GM21381 (cell line): ENCODE data around the gene TMEM150C.

Experiments used
- ATAC-seq: cut with Tn5 transposase; IDR thresholded peaks from one replicate; pipeline ENCODE4 v1.9.1; 2021; ENCODE audit warnings: mild to moderate bottlenecking, moderate library complexity; ENCODE audit not compliant: unreplicated experiment

The TMEM150C gene

DNA sequence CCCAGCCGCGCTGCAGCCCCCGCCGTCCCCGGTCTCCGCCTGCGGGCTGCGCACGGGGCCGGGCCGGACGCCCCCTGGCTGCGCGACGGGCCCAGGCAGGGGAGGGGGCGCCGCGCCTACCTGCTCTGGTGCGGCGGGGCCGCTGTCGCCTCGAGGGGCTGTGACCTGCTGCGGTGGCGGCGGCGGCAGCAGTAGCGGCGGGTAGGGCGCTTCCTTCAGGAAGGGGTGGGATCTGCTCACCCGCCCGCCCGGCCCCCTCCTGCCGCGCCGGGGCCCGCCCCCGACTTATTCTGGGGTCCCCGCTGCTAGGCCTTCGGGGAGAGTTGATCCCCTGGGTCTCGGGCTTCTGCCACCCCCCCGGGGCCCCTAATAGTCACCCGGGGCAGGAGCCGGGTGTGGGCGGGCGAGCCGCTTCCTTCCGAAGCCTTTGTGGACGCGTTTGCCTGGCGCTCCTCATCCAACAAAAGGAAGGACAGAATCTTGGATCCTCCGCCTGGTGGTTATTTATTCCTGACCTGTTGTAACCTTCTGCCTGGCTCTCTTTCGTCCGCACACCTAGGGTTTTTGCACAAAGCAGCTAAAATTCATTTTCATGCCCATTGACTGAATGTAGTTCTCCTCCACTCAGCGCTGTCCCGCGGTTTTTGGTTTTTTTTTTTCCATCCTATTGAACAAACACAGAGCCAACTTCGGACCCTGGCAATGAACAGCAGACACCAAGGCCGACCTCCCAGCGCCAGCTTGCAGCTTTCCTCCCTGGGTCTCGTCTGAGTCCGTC lies at the start of gene TMEM150C:
TSS of gene TMEM150C (minus strand) at position 203 of the 778 bp plus-strand sequence. CDS start 57,331 bp downstream, outside the sequence.
- ATAC-seq, result no peak

DNA sequence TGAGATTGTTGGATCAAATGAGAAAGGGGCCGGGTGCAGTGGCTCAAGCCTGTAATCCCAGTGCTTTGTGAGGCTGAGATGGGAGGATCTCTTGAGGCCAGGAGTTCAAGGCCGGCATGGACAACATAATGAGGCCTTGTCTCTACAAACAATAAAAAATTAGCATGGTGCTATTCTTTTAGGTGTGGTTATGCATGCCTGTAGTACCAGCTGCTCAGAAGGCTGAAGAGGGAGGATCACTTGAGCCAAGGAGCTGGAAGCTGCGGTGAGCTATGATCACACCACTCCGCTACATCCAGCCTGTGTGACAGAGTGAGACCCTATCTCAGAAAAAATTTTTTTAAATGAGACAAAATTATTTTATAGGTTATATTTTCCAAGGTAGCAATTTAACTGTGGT lies 49.7 kb upstream of the TMEM150C start:
- ATAC-seq, result no peak

DNA sequence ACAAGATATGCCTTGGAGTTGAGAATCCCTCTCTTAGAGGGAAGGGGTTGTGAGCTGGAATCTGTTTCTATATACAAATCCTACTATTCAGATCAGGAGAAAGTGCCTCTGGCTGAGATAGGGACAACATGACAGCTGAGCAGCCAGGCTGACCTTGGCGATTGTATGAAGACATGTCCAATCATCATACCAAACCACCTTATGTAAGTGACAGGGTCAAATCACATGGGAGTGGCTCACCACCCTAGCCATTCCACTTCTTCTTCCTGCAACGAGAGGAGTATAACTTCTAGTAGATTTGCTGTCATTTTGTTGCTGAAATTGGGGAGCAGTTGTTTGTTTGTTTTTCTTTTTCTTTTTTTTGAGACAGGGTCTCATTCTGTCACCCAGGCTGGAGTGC lies 48.3 kb upstream of the TMEM150C start:
- ATAC-seq, result no peak

DNA sequence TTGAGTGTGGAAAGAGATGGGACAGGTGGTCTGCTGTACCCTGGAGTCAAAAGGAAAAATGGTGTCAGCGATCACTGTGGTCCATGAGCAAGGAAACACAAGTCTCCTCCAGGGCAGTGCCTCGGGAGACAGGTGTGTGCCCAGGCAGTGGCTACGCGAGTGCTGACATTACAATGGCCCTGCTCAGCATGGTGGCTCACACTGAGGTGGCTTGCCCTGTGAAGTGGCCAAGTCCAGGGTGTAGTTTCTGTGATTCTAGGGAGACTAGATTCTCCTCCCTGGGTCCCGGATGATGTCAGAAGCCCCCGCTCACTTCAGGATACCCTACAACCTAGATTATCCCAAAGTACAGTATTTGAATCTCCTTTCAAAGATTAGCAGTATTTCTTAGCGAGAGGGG lies 44.8 kb upstream of the TMEM150C start:
- ATAC-seq, result no peak

DNA sequence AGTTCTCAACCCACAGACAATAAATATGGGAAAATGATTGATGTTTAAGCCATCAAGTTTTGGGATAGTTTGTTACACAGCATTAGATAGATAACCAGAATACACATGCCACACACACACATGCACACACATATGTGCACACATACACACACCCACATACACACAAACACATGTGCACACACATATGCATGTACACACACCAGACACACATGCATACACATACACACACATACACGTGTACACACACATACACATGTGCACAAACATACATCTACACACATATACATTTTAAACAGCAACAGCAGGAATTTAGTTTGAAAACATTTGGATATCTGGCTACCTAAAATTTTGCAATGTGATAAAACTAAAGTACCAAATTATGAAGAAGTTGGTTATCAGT lies 42.7 kb upstream of the TMEM150C start:
- ATAC-seq, result no peak

DNA sequence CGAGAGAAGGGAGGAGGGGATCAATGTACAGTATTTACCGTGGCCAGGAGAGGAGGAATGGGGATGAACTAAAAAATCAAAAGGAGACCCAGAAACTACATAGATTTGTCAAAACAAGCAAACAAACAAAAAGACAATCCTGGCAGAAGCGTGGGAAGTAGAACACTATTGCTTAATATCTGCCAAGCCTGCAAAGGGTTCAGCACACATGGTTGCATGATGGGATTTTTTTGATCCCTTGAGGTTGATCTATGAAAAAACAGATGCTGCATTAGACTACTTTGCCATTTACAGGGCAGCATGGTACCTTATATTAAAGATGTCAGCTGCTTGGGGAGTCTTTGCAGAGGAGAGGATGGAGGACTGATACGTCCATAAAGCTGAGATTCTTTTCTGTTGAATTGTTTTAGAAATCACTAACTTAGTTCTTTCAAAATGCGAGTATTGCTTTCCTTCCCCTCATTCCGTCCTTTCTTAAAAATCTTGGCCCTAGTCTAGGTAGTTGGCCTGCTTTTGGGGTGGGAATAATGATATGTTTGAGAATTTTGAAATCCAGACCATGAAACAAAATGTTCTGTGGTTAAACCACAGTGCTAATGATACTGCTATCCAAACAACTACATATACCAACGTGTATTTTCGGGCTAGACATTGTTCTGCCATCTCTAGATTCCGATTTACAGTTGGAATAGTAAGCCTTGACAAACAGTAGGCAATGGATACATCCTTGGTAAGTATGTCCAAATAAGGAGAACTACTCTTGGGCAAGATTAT lies 39.6 kb upstream of the TMEM150C start:
- ATAC-seq, result no peak

DNA sequence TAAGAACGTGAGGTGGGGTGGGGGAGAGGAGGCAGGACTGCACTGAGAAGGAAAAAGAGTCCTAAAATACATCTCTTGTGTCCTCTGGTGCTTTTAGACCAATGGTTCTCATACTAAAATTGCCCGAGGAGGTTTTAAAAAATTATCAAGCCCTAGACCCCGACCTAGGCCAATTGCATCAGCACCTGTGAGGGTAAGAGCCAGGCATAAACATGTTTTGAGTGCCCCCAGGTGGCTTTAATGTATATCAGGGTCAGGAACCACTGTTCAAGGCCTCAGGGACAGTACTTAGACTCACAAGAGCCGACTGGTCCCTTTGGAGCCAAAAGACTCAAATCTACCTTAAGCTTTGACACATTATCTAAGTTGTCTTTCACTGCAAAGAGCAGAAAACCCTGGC lies 37.5 kb upstream of the TMEM150C start:
- no peak for ATAC-seq

DNA sequence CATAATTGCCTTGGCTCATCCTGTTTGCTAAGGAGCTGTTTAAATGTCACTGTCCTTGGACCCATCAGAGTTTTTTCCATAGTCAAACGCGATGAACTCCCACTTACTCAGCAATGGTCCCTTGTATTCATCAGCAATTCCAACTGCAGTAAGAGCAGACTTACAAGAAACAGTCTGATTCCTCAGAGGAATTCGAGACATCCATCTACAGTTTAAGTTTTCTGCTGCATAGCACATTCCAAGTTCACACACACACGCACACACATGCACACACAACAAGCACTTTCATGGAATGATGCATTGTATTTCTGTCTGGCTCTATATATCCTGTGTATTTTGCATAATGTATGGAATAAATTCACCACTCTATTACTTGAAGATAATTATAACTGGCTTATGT lies 32.7 kb upstream of the TMEM150C start:
- no peak for ATAC-seq

DNA sequence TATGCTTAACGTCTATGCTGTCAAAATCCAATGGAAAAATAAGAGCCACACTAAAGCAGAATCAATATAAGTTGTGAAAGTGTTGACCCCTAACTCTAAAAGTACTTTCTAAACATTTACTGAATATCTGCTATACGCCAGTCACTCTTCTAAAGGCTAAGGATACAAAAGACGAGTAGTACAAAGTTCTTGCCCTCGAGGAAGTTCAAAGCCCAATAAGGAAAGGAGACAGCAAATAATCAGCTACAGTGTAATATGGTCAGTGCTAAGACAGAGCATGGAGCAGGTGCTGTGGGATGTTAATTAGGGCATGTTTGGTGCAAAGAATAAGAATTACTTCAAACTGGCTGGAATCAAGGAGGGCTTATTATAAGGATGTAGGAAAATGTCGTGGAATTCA lies 31.6 kb upstream of the TMEM150C start:
- ATAC-seq, result no peak

DNA sequence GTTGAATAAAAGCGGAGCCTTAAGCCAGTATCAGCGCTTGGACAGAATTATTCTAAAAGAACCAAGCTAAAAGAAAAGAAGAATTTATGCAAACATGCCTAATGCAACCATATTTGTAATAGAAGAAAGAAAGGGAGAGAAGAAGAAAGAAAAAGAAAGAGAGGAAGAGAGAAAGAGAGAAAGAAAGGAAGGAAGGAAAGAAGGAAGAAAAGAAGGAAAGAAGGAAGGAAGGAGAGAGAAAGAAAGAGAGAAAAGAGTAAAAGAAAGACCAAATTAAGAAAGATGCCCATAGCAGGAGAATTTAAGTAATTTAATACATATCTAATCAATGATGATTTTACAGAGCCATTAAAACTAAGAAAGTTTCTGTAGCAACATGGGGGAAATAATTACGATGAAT lies 30.9 kb upstream of the TMEM150C start:
- ATAC-seq, result no peak

DNA sequence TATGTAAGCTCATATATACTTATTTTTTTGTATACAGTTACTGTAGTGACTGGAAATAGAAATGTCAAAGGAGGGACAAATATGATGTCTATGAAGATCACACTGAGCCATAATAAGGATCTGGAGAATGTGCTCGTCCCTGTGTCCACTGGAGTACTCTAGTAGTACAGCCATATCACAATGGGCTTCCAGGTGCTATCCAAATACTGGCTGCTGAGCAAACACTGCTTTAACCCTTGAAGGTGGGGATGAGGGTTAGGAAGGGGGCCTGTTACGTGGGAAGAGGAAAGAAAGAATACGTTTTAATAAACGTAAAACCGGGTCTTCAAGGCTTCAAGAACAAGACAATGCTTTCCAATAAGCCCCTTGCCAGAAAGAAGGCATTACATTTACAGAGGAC lies 29.8 kb upstream of the TMEM150C start:
- ATAC-seq, result no peak

DNA sequence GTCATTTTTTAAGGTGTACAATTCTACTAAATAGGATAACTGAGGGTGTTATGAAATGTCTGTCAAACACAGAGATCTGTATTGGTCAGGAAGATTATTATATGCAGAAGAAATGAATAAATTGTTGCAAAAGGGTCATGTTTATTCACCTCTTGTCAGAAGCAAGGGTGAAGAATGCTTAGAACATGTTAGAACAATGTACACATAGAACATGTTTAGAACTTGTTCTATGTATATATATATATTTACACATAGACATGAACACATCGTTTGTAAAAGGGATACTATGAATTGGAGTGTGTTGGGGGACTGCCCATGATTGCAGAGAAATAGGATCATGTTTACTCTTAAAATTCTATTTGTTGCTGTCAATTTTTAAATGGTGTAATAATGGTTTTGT lies 28.0 kb upstream of the TMEM150C start:
- no peak for ATAC-seq

DNA sequence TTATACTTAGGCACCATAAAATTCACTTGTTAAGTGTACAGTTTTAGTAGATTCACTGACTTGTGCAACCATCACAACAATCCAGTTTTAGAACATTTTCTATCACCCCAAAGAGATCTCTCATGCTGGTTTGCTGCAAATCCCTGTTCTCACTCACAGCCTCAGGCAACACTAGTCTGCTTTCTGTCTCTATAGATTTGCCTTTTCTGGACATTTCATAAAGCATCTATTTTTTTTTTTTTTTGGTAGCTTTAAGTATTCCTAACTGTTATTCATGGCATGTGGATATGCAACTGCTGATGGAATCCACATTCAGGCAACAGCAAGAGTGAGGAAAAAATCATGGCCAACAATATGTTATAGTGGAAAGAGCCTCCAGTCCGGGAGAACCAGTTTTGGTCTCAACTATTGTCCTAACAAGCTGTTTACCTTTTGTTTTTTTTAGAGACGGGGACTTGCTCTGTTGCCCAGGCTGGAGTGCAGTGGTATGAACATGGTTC lies 27.0 kb upstream of the TMEM150C start:
- ATAC-seq, result no peak

DNA sequence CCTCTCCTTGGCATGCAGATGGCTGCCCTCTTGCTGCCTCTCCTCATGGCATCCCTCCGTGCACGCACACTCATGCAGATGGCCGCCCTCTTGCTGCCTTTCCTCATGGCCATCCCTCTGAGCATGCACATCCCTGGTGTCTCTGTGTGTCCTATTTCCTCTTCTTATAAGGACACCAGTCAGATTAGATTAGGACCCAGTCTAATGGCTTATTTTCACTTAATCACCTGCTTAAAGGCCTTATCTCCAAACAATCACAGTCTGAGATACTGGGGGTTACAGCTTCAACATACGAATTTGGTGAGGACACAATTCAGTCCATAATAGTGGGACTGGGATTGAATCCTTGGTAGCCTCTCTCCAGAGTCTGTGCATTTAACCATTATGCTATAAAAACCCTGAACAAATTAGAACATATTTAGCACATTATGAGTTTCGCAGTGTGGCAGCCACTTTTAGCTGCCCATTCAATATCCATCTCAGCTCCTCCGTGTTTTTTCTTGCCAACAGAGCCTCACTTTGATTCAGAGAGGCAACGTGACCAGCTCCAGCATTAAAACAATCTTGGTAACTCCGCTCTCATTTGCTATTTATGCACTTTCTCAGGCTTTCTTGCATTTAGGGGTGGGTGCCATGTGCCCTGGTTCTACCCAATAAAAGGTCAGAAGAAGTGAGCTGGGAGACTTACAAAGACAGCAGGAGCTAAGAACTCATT lies 26.2 kb upstream of the TMEM150C start:
- no peak for ATAC-seq

DNA sequence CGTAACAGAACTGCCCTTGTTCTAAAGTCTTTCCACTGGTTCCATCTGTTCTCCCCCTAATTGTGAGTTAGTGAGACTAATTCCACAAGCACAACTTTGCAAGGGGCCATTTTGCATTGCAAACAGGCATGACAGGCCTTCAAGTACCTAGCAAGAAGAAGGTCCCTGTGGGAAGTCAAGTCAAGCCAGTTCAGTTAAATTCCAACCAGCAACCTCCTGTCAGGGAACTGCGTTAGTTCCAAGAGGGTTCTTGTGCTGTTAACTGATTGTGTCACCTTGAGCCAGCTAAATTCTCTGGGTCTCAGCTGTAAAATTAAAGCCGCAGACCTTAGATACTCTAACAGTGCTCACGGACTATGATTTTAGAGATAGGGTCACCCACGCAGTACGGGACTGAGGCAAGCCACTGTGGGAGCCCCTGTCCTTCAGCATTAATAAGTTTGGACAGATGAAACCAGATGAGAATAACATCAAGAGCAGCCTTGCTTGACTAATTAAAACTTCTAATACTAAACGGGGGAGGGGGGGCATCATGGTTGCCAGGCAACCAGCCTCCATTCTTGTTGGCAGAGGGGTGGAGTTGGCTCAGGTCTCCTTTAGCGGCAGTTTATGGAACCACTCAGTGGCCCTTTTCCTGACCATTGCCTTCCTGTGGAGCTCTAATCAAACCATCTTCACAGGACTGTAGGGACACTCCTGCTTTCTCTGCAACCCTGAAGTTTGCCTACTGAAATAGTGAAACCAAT lies 24.1 kb upstream of the TMEM150C start:
- no peak for ATAC-seq

DNA sequence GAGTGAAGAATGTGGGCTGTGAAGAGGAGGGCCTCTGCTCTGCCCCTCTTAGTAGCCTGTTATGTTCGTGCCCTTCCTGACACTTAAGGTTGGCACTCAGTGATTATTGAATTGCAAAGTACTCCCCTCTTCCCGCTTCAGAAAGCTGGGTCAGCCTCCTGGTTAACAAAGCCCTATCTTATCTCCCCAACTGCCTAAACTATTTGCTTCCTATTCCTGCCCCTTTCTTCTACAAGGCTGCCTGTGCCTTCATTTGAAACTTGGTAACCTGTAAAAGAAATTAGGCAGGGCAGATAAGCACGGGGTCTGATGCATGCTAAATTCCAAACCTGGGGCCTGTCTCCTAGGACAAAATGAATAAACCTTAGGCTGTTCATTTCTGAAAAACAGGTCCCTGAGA lies 23.1 kb upstream of the TMEM150C start:
- no peak for ATAC-seq

DNA sequence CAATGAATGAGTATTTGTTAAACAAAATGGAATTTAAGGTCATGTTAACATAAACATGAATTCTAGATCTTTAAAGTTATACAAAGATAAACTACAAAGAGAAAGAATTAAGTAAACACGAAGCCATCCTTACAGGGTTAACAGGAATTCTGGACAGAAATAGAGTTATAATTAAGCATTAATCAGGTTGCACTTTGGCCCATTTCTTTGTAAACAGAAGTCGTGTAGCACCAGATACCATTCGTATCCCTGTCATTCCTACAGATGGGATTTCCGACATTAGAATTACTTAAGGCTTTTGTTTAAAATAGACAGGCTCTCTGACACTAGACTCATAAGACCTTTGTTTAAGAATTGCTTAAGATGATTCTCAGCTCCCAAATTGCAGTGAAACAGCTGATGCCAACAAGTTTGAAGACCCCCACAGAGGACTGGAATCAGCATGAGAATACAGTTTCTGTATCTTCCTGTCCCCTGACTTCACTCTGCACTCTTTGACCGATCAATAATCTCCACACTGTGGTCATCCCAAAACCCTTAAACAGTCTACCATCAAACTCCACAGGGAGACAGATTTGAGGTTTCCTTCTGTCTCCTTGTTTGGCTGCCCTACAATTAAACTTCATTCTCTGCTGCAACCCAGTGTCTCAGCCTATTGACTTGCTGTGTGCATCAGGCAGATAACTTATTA lies 22.3 kb upstream of the TMEM150C start:
- ATAC-seq, result no peak

DNA sequence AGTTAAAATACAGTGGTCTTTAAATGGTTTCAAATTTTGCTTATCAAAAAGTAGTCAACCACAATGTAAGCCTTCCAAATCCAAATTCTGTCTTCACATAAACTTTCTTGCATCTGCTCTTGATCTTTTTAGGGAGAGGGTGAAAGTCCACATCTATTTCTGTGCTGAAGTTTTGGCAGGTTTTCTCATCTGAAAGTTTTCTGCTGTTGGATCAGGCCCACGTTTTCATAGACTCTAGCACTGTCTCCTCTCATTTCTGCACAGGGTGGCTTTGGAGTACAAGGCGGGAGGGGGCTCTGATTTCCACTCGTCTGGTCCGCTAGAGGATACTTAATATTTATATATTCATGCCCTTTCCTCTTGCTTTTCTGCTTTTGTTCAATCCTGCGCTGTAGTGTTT lies 18.1 kb upstream of the TMEM150C start:
- no peak for ATAC-seq

DNA sequence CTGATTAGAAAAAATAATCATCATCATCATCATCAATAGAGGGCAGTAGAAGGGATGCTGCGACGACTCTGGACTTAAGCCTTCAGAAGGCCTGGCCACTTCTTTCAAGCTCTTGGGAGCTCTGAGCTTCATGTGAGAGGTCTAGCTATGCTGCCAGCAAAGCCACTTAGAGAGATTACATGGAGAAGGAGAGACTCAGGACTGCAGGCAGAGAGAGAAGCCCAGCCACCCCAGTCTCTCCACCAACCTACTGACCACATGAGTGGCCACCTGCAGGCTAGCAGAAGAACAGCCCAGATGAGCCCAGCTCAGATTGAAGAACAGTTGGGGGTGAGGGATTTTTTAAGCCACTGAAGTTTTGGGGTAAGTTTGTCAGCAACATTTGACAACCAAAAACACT lies 17.1 kb upstream of the TMEM150C start:
- no peak for ATAC-seq

DNA sequence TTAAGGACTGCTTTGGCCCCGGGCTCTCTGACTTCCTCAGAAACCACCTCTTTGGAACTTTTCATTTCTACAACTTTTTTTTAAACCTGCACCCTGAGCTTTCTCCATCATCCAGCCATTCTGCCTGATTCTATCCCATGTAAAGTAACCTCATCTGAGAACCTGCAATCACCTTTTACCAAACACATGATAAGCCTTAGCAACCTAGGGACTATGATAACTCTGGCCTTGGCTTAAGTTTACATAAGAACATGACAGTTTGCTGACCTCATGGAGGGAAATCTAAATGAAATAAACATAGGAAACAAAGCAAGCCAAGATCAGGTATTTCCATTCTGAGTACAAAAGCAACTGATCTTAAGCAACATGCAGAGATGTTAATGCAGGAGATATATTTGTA lies 15.7 kb upstream of the TMEM150C start:
- no peak for ATAC-seq
